ENCODE results near the gene ANKRD55. TPM values are rescaled to one million over a fixed set of nuclear protein-coding genes. Genes with fewer than 3 reads are reported as not detected.

ANKRD55 gene
- total RNA-seq, 1 donor from 2014 or later, result not detected

GRCh38 chr5:56279979-56280378 is 46.8 kb upstream of the ANKRD55 start:
- peaks cover 27% of the 10 kb centered on the region for H3K4me1 ChIP-seq (ENCODE audit: insufficient read depth, low read length)
- no peaks in the 10 kb centered on the region for H3K27me3 Mint-ChIP-seq (ENCODE audit: low read depth, unreplicated experiment)
- H3K4me1 Mint-ChIP-seq (ENCODE audit: low read depth, unreplicated experiment), result peaks cover 31% of the 10 kb centered on the region
- TF ChIP-seq CTCF (IDR thresholded peaks at IDR 0.05; ENCODE audit: insufficient read depth, low read depth, low read length) (no peak), EZH2 (IDR thresholded peaks at IDR 0.05; ENCODE audit: insufficient read depth, low read length) (no peak)
- no peak for FAIRE-seq
- no peaks in the 10 kb centered on the region for H3K9me3 ChIP-seq (ENCODE audit: insufficient read depth, low read depth, low read length)
- H2AFZ ChIP-seq (ENCODE audit: low read depth, low read length), result no peak overlapping the region
- H3K27ac ChIP-seq (ENCODE audit: low read depth, low read length), result peak overlapping the region; percentile 42
- no peaks in the 10 kb centered on the region for H4K20me1 ChIP-seq (ENCODE audit: insufficient read depth, low read length)
- DNase-seq (ENCODE audit: low read depth), result peak; percentile 80
- no peaks in the 10 kb centered on the region for H3K36me3 ChIP-seq (ENCODE audit: insufficient read depth, low read length)
- H3K27ac Mint-ChIP-seq (ENCODE audit: unreplicated experiment), result peak overlapping the region; percentile 89
- no peaks in the 10 kb centered on the region for H3K27me3 ChIP-seq (ENCODE audit: insufficient read depth, low read length)
- H3K4me3 Mint-ChIP-seq (ENCODE audit: unreplicated experiment), result no peak overlapping the region
- H3K36me3 Mint-ChIP-seq (ENCODE audit: low read depth, unreplicated experiment), result peaks cover 2% of the 10 kb centered on the region
- H3K9ac ChIP-seq (ENCODE audit: low read length), result peak overlapping the region; percentile 40
- peaks cover 5% of the 10 kb centered on the region for H3K9me3 Mint-ChIP-seq (ENCODE audit: unreplicated experiment)
- no peaks in the 10 kb centered on the region for H3K79me2 ChIP-seq (ENCODE audit: insufficient read depth, low read length)
- H3K4me3 ChIP-seq (ENCODE audit: insufficient read depth, low read depth, low read length), result no peak overlapping the region
- peak overlapping the region; percentile 70 for H3K4me2 ChIP-seq (ENCODE audit: low read length)

- no peak overlapping the region for H3K4me3 ChIP-seq (ENCODE audit: insufficient read depth, low read depth, low read length)
- H3K27ac ChIP-seq (ENCODE audit: low read depth, low read length), result peak overlapping the region; percentile 42
- peak overlapping the region; percentile 70 for H3K4me2 ChIP-seq (ENCODE audit: low read length)
- Mint-ChIP-seq H3K4me3 (ENCODE audit: unreplicated experiment) (no peak overlapping the region), H3K9me3 (ENCODE audit: unreplicated experiment) (peaks cover 6% of the 10 kb centered on the region), H3K4me1 (ENCODE audit: low read depth, unreplicated experiment) (peaks cover 31% of the 10 kb centered on the region), H3K27ac (ENCODE audit: unreplicated experiment) (peak overlapping the region; percentile 89), H3K27me3 (ENCODE audit: low read depth, unreplicated experiment) (peaks cover 1% of the 10 kb centered on the region), H3K36me3 (ENCODE audit: low read depth, unreplicated experiment) (peaks cover 2% of the 10 kb centered on the region)
- H3K36me3 ChIP-seq (ENCODE audit: insufficient read depth, low read length), result no peaks in the 10 kb centered on the region
- H3K9ac ChIP-seq (ENCODE audit: low read length), result peak overlapping the region; percentile 40
- FAIRE-seq, result no peak
- no peaks in the 10 kb centered on the region for H3K79me2 ChIP-seq (ENCODE audit: insufficient read depth, low read length)
- no peaks in the 10 kb centered on the region for H4K20me1 ChIP-seq (ENCODE audit: insufficient read depth, low read length)
- H3K9me3 ChIP-seq (ENCODE audit: insufficient read depth, low read depth, low read length), result no peaks in the 10 kb centered on the region
- no peaks in the 10 kb centered on the region for H3K27me3 ChIP-seq (ENCODE audit: insufficient read depth, low read length)
- no peak for DNase-seq (ENCODE audit: low read depth)
- peaks cover 27% of the 10 kb centered on the region for H3K4me1 ChIP-seq (ENCODE audit: insufficient read depth, low read length)
- no peak for TF ChIP-seq EZH2 (IDR thresholded peaks at IDR 0.05; ENCODE audit: insufficient read depth, low read length)
- TF ChIP-seq CTCF (IDR thresholded peaks at IDR 0.05; ENCODE audit: insufficient read depth, low read depth, low read length), result no peak
- peak overlapping the region; percentile 8 for H2AFZ ChIP-seq (ENCODE audit: low read depth, low read length)
Observed at GRCh38 chr5:56279291-56279690, 46.2 kb upstream of the ANKRD55 start.

GRCh38 chr5:56278335-56278753 is 45.2 kb upstream of the ANKRD55 start:
- H3K36me3 Mint-ChIP-seq (ENCODE audit: low read depth, unreplicated experiment), result peaks cover 2% of the 10 kb centered on the region
- Histone ChIP-seq H3K27ac (ENCODE audit: low read depth, low read length) (peak overlapping the region; percentile 64), H3K27me3 (ENCODE audit: insufficient read depth, low read length) (no peaks in the 10 kb centered on the region), H3K9ac (ENCODE audit: low read length) (no peak overlapping the region), H3K4me1 (ENCODE audit: insufficient read depth, low read length) (peaks cover 27% of the 10 kb centered on the region), H3K79me2 (ENCODE audit: insufficient read depth, low read length) (no peaks in the 10 kb centered on the region), H3K4me2 (ENCODE audit: low read length) (peak overlapping the region; percentile 49), H3K4me3 (ENCODE audit: insufficient read depth, low read depth, low read length) (no peak overlapping the region), H3K9me3 (ENCODE audit: insufficient read depth, low read depth, low read length) (no peaks in the 10 kb centered on the region), H4K20me1 (ENCODE audit: insufficient read depth, low read length) (no peaks in the 10 kb centered on the region), H3K36me3 (ENCODE audit: insufficient read depth, low read length) (no peaks in the 10 kb centered on the region), H2AFZ (ENCODE audit: low read depth, low read length) (peak overlapping the region; percentile 39)
- DNase-seq (ENCODE audit: low read depth) (peak; percentile 99), FAIRE-seq (peak; percentile 64)
- peaks cover 6% of the 10 kb centered on the region for H3K9me3 Mint-ChIP-seq (ENCODE audit: unreplicated experiment)
- peaks cover 1% of the 10 kb centered on the region for H3K27me3 Mint-ChIP-seq (ENCODE audit: low read depth, unreplicated experiment)
- peaks cover 31% of the 10 kb centered on the region for H3K4me1 Mint-ChIP-seq (ENCODE audit: low read depth, unreplicated experiment)
- H3K27ac Mint-ChIP-seq (ENCODE audit: unreplicated experiment), result peak overlapping the region; percentile 89
- H3K4me3 Mint-ChIP-seq (ENCODE audit: unreplicated experiment), result no peak overlapping the region
- TF ChIP-seq CTCF (IDR thresholded peaks at IDR 0.05; ENCODE audit: insufficient read depth, low read depth, low read length) (no peak), EZH2 (IDR thresholded peaks at IDR 0.05; ENCODE audit: insufficient read depth, low read length) (no peak)
